Adrenal gland (tissue), 5 donors: ENCODE measurements around the gene IGSF1.

Experiments used
- CTCF ChIP-seq, 6 experiments: fragments of 450-650 bp in 4 of 6; fragments of 200-600 bp in 2 of 6; sonication (generic) in 1 of 6; IDR thresholded peaks; 1 replicate in 5 of 6; 2 replicates in 1 of 6; pipeline versions ENCODE4 v1.5.1 to v1.8.0; 2016 to 2021; ENCODE audit warnings: antibody characterized with exemption in 6 of 6, mild to moderate bottlenecking in 2 of 6, moderate library complexity in 1 of 6
- POLR2A ChIP-seq, 2 donors: fragments of 450-650 bp; IDR thresholded peaks; one replicate each; pipeline ENCODE4 v1.6.1; 2017; ENCODE audit warnings: antibody characterized with exemption in 2 of 2, mild to moderate bottlenecking in 2 of 2, moderate library complexity in 1 of 2
- donor health status: DM: no; HTN: no; CAD: no.

- TF ChIP-seq CTCF (IDR thresholded peaks at IDR 0.05) = no peak
- TF ChIP-seq POLR2A (IDR thresholded peaks at IDR 0.05) = no peak
Measured at GRCh38 chrX:131271274-131271673, 17.8 kb downstream of the IGSF1 start.
